ENCODE results near the gene CMIP. TPM values are rescaled to one million over a fixed set of nuclear protein-coding genes. Genes with fewer than 3 reads are reported as not detected.

CMIP gene
- total and polyA plus RNA-seq, 7 donors: 1.4 to 8.9 (median 4.1) TPM

- intact Hi-C loops (cut with DNase I): no loop called here
- Histone ChIP-seq H3K27me3 (ENCODE audit: insufficient read depth in 3 of 3, low read length in 2 of 3) (no peaks in the 10 kb centered on the region), H3K9me3 (no peaks in the 10 kb centered on the region), H3K36me3 (ENCODE audit: insufficient read depth in 1 of 2, low read depth in 1 of 2) (no peaks in the 10 kb centered on the region), H3K4me3 (no peak overlapping the region), H3K27ac (no peak overlapping the region), H3K4me1 (no peaks in the 10 kb centered on the region)
- DNase-seq (no peak), ATAC-seq (no peak)
- TF ChIP-seq, protein P1, sequence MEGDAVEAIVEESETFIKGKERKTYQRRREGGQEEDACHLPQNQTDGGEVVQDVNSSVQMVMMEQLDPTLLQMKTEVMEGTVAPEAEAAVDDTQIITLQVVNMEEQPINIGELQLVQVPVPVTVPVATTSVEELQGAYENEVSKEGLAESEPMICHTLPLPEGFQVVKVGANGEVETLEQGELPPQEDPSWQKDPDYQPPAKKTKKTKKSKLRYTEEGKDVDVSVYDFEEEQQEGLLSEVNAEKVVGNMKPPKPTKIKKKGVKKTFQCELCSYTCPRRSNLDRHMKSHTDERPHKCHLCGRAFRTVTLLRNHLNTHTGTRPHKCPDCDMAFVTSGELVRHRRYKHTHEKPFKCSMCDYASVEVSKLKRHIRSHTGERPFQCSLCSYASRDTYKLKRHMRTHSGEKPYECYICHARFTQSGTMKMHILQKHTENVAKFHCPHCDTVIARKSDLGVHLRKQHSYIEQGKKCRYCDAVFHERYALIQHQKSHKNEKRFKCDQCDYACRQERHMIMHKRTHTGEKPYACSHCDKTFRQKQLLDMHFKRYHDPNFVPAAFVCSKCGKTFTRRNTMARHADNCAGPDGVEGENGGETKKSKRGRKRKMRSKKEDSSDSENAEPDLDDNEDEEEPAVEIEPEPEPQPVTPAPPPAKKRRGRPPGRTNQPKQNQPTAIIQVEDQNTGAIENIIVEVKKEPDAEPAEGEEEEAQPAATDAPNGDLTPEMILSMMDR (IDR thresholded peaks at IDR 0.05): peak; percentile 30
- 35 to 50% (median 43%) methylated on average over 3 of the region's 3 CpGs for WGBS, 3 donors
These were observed 15.5 kb upstream of the CMIP start for GRCh38 chr16:81429045-81429521.

DNA sequence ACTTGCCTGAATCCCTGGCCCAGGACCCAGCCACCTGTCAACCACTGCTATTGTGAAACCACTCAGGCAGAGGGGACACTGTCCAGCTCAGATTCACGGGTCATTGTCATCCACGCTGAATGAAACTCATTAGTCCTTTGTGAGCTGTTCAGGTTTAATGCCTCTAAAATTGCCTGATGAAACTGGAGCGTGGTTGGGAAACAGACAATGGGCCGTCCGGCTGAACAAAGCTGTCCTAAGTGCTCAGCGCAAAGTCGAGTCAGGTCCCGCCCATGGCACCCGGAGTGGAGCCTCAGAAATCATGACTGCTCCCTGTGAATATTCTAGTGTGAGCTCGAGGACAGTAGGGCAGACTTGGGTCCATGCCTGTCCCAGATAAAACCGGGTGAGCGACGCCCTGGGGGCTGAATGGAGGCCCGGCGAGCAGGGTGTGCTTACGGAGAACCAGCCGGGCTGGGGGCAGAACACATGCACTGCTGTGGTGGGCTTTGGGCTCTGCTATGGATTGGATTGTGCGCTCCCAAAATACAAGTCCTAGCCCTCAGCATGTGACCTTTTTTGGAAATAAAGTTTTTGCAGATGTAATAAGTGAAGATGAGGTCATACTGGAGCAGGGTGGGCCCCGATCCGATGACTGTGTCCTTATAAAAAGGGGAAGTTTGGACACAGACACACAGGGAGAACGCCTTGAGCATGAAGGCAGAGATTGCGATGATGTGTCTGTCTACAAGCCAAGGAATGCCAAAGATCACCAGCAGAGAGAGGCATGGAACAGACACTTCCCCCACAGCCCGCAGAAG lies 12.9 kb upstream of the CMIP start:
- Histone ChIP-seq H3K4me1 (no peaks in the 10 kb centered on the region), H3K36me3 (ENCODE audit: insufficient read depth in 1 of 2, low read depth in 1 of 2) (no peaks in the 10 kb centered on the region), H3K9me3 (no peaks in the 10 kb centered on the region), H3K4me3 (no peak overlapping the region), H3K27ac (no peak overlapping the region), H3K27me3 (ENCODE audit: insufficient read depth in 3 of 3, low read length in 2 of 3) (peaks cover 0 to 3% (median 0%) of the 10 kb centered on the region in 3 donors)
- ATAC-seq: peak; percentile 69 to 88 (median 84)
- intact Hi-C loops (cut with DNase I): no loop called here
- WGBS, 3 donors: 37 to 54% (median 41%) methylated on average over 23 of the region's 23 CpGs
- TF ChIP-seq, protein P1 (IDR thresholded peaks at IDR 0.05): no peak
- DNase-seq: peak in 1 of 2 donors; percentile 65

DNA sequence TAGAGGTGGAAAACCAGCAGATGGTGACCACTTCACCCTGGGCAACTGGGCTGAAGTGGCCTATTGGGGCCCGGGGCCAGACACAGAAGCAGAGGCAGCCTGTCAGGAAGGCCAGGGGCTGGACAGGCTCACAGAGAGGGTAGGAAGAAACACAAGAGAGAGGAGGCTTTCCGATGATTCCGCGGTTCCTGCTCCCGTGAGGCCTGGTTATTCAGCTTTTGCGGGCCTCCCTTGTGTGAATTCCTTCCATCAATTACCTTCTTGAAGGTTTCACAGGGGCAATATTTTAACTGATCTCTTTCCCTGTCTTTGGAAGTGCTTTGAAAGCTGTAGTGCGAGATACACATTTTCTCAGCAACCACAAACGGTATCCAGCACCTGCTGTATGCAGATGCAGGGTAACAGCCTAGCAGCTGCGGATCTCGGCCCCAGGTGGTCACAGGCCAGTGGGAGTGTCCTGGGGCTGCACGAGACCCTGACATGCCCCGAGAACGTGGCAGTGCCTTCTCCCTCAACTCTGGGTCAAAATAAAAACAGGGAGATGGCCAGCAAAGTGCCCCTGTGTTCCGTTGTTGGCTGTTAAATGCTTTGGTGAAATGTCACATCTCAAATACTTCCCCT lies 11.6 kb upstream of the CMIP start:
- intact Hi-C loops (cut with DNase I): no loop called here
- no peak for DNase-seq
- Histone ChIP-seq H3K4me3 (no peak overlapping the region), H3K4me1 (no peaks in the 10 kb centered on the region), H3K9me3 (no peaks in the 10 kb centered on the region), H3K27ac (no peak overlapping the region), H3K27me3 (ENCODE audit: insufficient read depth in 3 of 3, low read length in 2 of 3) (peaks cover 0 to 11% (median 0%) of the 10 kb centered on the region in 3 donors), H3K36me3 (ENCODE audit: insufficient read depth in 1 of 2, low read depth in 1 of 2) (no peaks in the 10 kb centered on the region)
- TF ChIP-seq, protein P1 (IDR thresholded peaks at IDR 0.05): no peak
- WGBS, 3 donors: 74 to 83% (median 81%) methylated on average over 14 of the region's 14 CpGs
- ATAC-seq: no peak

GRCh38 chr16:81435103-81435502 lies 9.5 kb upstream of the CMIP start:
- Histone ChIP-seq H3K4me3 (no peak overlapping the region), H3K27me3 (ENCODE audit: insufficient read depth in 3 of 3, low read length in 2 of 3) (peaks cover 0 to 13% (median 0%) of the 10 kb centered on the region in 3 donors), H3K4me1 (no peaks in the 10 kb centered on the region), H3K9me3 (no peaks in the 10 kb centered on the region), H3K27ac (no peak overlapping the region), H3K36me3 (ENCODE audit: insufficient read depth in 1 of 2, low read depth in 1 of 2) (no peaks in the 10 kb centered on the region)
- no peak for ATAC-seq
- TF ChIP-seq, protein P1 (IDR thresholded peaks at IDR 0.05): no peak
- 67 to 77% (median 70%) methylated on average over 3 of the region's 3 CpGs for WGBS, 3 donors
- intact Hi-C loops (cut with DNase I): no loop called here
- no peak for DNase-seq
